GM23338 (cell line): Measurements from ENCODE around the gene ZNF653.

Source experiments
- CREB1 ChIP-seq: fragments of 250-450 bp; sonication (Bioruptor Pico); IDR thresholded peaks from 2 replicates; pipeline ENCODE4 v1.5.0; 2020; ENCODE audit warnings: low read depth, mild to moderate bottlenecking, moderate library complexity
- CTCF ChIP-seq, 2 experiments: fragments of 200-600 bp in 1 of 2; sonication (generic) in 1 of 2; conservative IDR thresholded peaks; 2 replicates each; pipeline versions ENCODE4 v1.5.1 to v1.6.1; 2016 to 2017; ENCODE audit warnings: antibody characterized with exemption in 2 of 2, low read depth in 2 of 2, mild to moderate bottlenecking in 2 of 2, moderate library complexity in 1 of 2
- EZH2 ChIP-seq: fragments of 200-600 bp; sonication (generic); IDR thresholded peaks from one replicate; pipeline ENCODE4 v1.8.0; 2017; ENCODE audit warnings: antibody characterized with exemption, mild to moderate bottlenecking, low read depth; ENCODE audit not compliant: unreplicated experiment
- EZH2phosphoT487 ChIP-seq: fragments of 200-600 bp; sonication (generic); IDR thresholded peaks from one replicate; pipeline ENCODE4 v1.8.1; 2018; ENCODE audit warnings: antibody characterized with exemption; ENCODE audit not compliant: unreplicated experiment
- JUNB ChIP-seq: IDR thresholded peaks from one replicate; pipeline ENCODE4 v1.6.1; 2016; ENCODE audit warnings: antibody characterized with exemption; ENCODE audit not compliant: unreplicated experiment
- NANOG ChIP-seq: IDR thresholded peaks from 2 replicates; pipeline ENCODE4 v1.6.1; 2016; ENCODE audit warnings: antibody characterized with exemption, borderline replicate concordance
- POLR2AphosphoS5 ChIP-seq: IDR thresholded peaks from 2 replicates; pipeline ENCODE4 v1.6.1; 2016; ENCODE audit warnings: antibody characterized with exemption, low read depth
- REST ChIP-seq: IDR thresholded peaks from one replicate; pipeline ENCODE4 v1.6.1; 2018; ENCODE audit warnings: antibody characterized with exemption; ENCODE audit not compliant: unreplicated experiment
- STAT1 ChIP-seq: IDR thresholded peaks from one replicate; pipeline ENCODE4 v1.6.1; 2016; ENCODE audit warnings: antibody characterized with exemption; ENCODE audit not compliant: unreplicated experiment
- ZNF114 ChIP-seq: fragments of 250-450 bp; sonication (Bioruptor Pico); IDR thresholded peaks from 2 replicates; pipeline ENCODE4 v1.5.0; 2020; ENCODE audit warnings: mild to moderate bottlenecking, moderate library complexity
- ZNF331 ChIP-seq: fragments of 250-450 bp; sonication (Bioruptor Pico); IDR thresholded peaks from 2 replicates; pipeline ENCODE4 v1.5.0; 2020; ENCODE audit warnings: low read depth, mild to moderate bottlenecking, moderate library complexity
- TF ChIP-seq, protein P1 (sequence below): fragments of 250-450 bp; sonication (Bioruptor Pico); IDR thresholded peaks from 2 replicates; pipeline ENCODE4 v1.5.0; 2020; ENCODE audit warnings: mild to moderate bottlenecking, moderate library complexity

- TF ChIP-seq REST (no peak), CREB1 (CRISPR knock-in tag) (no peak), EZH2phosphoT487 (no peak), NANOG (no peak), CTCF (conservative IDR thresholded peaks at IDR 0.05; ENCODE audit: low read depth in 2 of 2) (no peak), EZH2 (no peak), ZNF331 (no peak), POLR2AphosphoS5 (no peak), JUNB (no peak), STAT1 (no peak), ZNF114 (no peak)
- TF ChIP-seq, protein P1, sequence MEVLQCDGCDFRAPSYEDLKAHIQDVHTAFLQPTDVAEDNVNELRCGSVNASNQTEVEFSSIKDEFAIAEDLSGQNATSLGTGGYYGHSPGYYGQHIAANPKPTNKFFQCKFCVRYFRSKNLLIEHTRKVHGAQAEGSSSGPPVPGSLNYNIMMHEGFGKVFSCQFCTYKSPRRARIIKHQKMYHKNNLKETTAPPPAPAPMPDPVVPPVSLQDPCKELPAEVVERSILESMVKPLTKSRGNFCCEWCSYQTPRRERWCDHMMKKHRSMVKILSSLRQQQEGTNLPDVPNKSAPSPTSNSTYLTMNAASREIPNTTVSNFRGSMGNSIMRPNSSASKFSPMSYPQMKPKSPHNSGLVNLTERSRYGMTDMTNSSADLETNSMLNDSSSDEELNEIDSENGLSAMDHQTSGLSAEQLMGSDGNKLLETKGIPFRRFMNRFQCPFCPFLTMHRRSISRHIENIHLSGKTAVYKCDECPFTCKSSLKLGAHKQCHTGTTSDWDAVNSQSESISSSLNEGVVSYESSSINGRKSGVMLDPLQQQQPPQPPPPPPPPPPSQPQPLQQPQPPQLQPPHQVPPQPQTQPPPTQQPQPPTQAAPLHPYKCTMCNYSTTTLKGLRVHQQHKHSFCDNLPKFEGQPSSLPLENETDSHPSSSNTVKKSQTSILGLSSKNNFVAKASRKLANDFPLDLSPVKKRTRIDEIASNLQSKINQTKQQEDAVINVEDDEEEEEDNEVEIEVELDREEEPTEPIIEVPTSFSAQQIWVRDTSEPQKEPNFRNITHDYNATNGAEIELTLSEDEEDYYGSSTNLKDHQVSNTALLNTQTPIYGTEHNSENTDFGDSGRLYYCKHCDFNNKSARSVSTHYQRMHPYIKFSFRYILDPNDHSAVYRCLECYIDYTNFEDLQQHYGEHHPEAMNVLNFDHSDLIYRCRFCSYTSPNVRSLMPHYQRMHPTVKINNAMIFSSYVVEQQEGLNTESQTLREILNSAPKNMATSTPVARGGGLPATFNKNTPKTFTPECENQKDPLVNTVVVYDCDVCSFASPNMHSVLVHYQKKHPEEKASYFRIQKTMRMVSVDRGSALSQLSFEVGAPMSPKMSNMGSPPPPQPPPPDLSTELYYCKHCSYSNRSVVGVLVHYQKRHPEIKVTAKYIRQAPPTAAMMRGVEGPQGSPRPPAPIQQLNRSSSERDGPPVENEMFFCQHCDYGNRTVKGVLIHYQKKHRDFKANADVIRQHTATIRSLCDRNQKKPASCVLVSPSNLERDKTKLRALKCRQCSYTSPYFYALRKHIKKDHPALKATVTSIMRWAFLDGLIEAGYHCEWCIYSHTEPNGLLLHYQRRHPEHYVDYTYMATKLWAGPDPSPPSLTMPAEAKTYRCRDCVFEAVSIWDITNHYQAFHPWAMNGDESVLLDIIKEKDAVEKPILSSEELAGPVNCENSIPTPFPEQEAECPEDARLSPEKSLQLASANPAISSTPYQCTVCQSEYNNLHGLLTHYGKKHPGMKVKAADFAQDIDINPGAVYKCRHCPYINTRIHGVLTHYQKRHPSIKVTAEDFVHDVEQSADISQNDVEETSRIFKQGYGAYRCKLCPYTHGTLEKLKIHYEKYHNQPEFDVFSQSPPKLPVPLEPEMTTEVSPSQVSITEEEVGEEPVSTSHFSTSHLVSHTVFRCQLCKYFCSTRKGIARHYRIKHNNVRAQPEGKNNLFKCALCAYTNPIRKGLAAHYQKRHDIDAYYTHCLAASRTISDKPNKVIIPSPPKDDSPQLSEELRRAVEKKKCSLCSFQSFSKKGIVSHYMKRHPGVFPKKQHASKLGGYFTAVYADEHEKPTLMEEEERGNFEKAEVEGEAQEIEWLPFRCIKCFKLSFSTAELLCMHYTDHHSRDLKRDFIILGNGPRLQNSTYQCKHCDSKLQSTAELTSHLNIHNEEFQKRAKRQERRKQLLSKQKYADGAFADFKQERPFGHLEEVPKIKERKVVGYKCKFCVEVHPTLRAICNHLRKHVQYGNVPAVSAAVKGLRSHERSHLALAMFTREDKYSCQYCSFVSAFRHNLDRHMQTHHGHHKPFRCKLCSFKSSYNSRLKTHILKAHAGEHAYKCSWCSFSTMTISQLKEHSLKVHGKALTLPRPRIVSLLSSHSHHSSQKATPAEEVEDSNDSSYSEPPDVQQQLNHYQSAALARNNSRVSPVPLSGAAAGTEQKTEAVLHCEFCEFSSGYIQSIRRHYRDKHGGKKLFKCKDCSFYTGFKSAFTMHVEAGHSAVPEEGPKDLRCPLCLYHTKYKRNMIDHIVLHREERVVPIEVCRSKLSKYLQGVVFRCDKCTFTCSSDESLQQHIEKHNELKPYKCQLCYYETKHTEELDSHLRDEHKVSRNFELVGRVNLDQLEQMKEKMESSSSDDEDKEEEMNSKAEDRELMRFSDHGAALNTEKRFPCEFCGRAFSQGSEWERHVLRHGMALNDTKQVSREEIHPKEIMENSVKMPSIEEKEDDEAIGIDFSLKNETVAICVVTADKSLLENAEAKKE: no peak
These were observed 16.3 kb downstream of the ZNF653 start for GRCh38 chr19:11489378-11489777.
